Stimulated activated naive CD8-positive, alpha-beta T cell treated with anti-CD3 and anti-CD28 coated beads, Interleukin-15, Interleukin-2, amounts not matched to agents 100 ng/mL and 50 ng/mL, for 24 hours (primary cell): ENCODE results near the gene VPS41.
A peak's percentile ranks its signal among the peaks of the same experiment; 100 is the strongest.
"Not testable (repeated sequence)": the region's sequence is repeated elsewhere in the genome, so short reads cannot be mapped to it uniquely, and the experiment has no call there.

ENCODE experiments used
- H3K27ac Mint-ChIP-seq: one replicate; pipeline ENCODE4 v1.8.0; 2021; ENCODE audit warnings: mild to moderate bottlenecking, mixed read lengths
- H3K27me3 Mint-ChIP-seq: one replicate; pipeline ENCODE4 v1.8.0; 2021; ENCODE audit warnings: mixed read lengths
- H3K36me3 Mint-ChIP-seq: one replicate; pipeline ENCODE4 v1.8.0; 2021; ENCODE audit warnings: low read depth, mixed read lengths
- H3K4me1 Mint-ChIP-seq: one replicate; pipeline ENCODE4 v1.8.0; 2021; ENCODE audit warnings: low read depth, mixed read lengths
- H3K4me3 Mint-ChIP-seq: one replicate; pipeline ENCODE4 v1.8.0; 2021; ENCODE audit warnings: mild to moderate bottlenecking, mixed read lengths
- H3K9me3 Mint-ChIP-seq: one replicate; pipeline ENCODE4 v1.8.0; 2021; ENCODE audit warnings: mixed read lengths

VPS41 gene

GRCh38 chr7:38908759-38909335, at the start of gene VPS41:
Gene VPS41, minus strand, starts transcription at chr7:38909191. Its CDS starts 17 bp downstream, at chr7:38909174.
- H3K36me3 Mint-ChIP-seq, result no peaks in the 10 kb centered on the region
- no peaks in the 10 kb centered on the region for H3K27me3 Mint-ChIP-seq
- H3K4me1 Mint-ChIP-seq, result peaks cover 47% of the 10 kb centered on the region
- H3K4me3 Mint-ChIP-seq, result peak within 1 kb of the TSS; percentile 89
- H3K27ac Mint-ChIP-seq, result peak within 1 kb of the TSS; percentile 86
- no peaks in the 10 kb centered on the region for H3K9me3 Mint-ChIP-seq

DNA sequence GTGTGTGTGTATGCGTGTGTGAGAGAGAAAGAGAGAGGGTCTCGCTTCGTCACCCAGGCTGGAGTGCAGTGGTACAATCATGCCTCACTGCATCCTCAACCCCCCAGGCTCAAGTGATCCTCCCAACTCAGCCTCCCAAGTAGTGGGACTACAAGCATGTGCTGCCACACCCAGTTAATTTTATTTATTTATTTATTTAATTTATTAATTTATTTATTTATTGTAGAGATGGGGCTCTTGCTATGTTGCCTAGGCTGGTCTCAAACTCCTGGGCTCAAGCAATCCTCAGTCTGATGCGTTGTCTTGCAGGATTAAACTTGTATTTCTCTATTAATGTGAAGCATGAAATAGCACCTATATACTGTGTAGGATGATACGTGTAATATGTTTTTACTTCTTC, 46.9 kb upstream of the VPS41 start:
- H3K4me3 Mint-ChIP-seq, result no peak overlapping the region
- H3K9me3 Mint-ChIP-seq, result no peaks in the 10 kb centered on the region
- H3K27ac Mint-ChIP-seq, result no peak overlapping the region
- no peaks in the 10 kb centered on the region for H3K4me1 Mint-ChIP-seq
- peaks cover 13% of the 10 kb centered on the region for H3K27me3 Mint-ChIP-seq
- H3K36me3 Mint-ChIP-seq, result no peaks in the 10 kb centered on the region

DNA sequence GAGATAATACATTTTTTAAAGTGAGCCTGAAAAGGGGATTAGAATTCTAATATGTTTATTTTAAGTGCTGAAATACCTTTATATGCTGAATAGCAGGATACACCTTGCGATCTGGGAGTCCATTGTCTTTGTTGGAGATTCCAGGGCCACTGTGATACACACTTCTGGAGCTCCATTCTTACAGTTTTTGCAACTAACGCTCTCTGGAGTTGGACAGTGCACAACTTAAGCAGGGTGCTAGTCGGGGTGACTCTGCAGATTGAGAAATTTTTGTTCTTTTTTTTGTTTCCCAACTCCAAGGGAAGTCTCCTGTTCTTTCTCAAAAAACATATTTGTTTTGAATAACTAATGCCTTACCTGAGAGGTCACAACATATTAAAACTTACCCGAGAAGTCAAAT, 45.0 kb upstream of the VPS41 start:
- no peak overlapping the region for H3K27ac Mint-ChIP-seq
- no peaks in the 10 kb centered on the region for H3K9me3 Mint-ChIP-seq
- H3K4me3 Mint-ChIP-seq, result no peak overlapping the region
- no peaks in the 10 kb centered on the region for H3K4me1 Mint-ChIP-seq
- H3K36me3 Mint-ChIP-seq, result no peaks in the 10 kb centered on the region
- H3K27me3 Mint-ChIP-seq, result peaks cover 16% of the 10 kb centered on the region

DNA sequence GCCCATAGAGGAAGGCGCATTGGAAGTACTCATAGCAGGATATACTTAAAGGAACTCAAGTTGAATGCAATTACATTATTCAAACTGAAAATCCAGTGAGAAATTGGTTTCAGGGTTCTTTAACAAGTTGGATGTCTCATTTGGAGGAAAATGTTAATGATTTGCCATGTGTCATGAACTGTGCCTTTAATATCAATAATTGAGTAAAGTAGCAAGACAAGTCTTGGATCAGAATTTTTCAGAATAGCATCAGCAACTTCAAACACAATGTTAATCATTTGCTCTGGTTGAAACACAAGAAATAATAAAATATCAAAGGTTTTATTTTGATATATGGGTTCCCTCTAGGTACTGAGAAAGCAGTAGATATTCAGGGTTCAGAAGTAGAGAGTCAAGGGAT, 44.2 kb upstream of the VPS41 start:
- no peaks in the 10 kb centered on the region for H3K9me3 Mint-ChIP-seq
- no peaks in the 10 kb centered on the region for H3K4me1 Mint-ChIP-seq
- H3K4me3 Mint-ChIP-seq, result no peak overlapping the region
- peaks cover 16% of the 10 kb centered on the region for H3K27me3 Mint-ChIP-seq
- no peaks in the 10 kb centered on the region for H3K36me3 Mint-ChIP-seq
- no peak overlapping the region for H3K27ac Mint-ChIP-seq

DNA sequence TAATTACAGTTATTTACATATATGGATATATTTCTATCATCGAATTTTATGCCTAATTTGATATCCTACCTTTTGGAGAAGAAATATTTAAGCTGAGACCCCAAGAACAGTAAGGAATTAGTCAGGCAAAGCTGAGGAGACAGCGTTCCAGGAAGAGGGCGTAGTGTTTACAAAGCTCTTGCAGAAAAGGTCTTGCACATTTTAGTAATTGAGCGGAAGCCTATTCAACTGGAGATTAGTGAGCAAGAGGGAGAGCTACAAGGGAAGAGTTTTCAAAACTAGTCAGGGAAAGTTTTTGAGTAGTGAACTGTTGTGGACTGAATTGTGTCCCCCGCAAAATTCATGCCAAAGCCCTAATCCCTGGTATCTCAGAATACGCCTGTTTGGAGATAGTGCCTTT, 42.2 kb upstream of the VPS41 start:
- peaks cover 12% of the 10 kb centered on the region for H3K27me3 Mint-ChIP-seq
- no peak overlapping the region for H3K4me3 Mint-ChIP-seq
- H3K36me3 Mint-ChIP-seq, result no peaks in the 10 kb centered on the region
- H3K4me1 Mint-ChIP-seq, result no peaks in the 10 kb centered on the region
- no peak overlapping the region for H3K27ac Mint-ChIP-seq
- H3K9me3 Mint-ChIP-seq, result no peaks in the 10 kb centered on the region

DNA sequence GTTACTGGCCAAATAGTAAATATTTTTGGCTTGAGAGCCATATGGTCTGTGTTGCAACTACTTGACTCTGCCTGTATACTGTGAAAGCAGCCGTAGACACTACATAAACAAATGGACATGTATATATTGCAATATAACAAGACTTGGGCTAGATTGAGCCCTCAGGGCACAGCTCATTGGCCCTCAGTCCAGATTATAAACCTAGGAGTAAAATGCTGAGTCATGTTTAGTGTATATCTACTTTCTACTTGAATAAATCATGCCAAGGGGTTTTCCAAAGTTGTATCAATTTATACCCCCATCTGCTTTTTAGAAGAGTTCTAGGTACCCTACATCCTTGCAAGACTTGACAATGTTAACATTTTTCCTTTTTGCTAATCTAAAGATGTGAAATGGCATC, 41.3 kb upstream of the VPS41 start:
- no peaks in the 10 kb centered on the region for H3K9me3 Mint-ChIP-seq
- H3K27ac Mint-ChIP-seq, result no peak overlapping the region
- no peaks in the 10 kb centered on the region for H3K4me1 Mint-ChIP-seq
- H3K4me3 Mint-ChIP-seq, result no peak overlapping the region
- H3K36me3 Mint-ChIP-seq, result no peaks in the 10 kb centered on the region
- H3K27me3 Mint-ChIP-seq, result peaks cover 9% of the 10 kb centered on the region

DNA sequence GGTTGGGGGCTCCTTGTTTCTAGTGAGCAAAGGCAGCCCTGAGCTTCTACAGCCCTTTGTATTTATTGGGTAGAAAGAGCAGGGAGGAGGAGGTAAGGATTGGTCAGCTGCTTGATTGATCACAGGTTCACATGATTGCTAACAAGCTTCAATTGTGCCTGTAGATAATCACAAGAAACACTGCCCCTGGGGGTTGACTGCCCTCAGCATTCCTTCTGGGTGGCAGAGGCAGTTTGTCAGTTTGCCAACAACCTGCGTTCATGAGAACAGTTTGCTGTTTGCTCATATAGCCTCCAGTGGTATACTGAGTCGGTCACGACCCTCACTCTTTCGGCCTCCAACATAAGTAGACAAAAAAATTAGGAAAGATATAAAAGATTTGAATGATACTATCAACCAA, 38.5 kb upstream of the VPS41 start:
- H3K4me1 Mint-ChIP-seq, H3K9me3 Mint-ChIP-seq, H3K27ac Mint-ChIP-seq, H3K4me3 Mint-ChIP-seq, H3K36me3 Mint-ChIP-seq: not testable (repeated sequence)
- peaks cover 12% of the 10 kb centered on the region for H3K27me3 Mint-ChIP-seq

GRCh38 chr7:38942431-38943051, 33.5 kb upstream of the VPS41 start:
- Mint-ChIP-seq H3K27ac (no peak overlapping the region), H3K4me1 (no peaks in the 10 kb centered on the region), H3K36me3 (no peaks in the 10 kb centered on the region), H3K27me3 (peaks cover 10% of the 10 kb centered on the region), H3K9me3 (no peaks in the 10 kb centered on the region), H3K4me3 (no peak overlapping the region)

DNA sequence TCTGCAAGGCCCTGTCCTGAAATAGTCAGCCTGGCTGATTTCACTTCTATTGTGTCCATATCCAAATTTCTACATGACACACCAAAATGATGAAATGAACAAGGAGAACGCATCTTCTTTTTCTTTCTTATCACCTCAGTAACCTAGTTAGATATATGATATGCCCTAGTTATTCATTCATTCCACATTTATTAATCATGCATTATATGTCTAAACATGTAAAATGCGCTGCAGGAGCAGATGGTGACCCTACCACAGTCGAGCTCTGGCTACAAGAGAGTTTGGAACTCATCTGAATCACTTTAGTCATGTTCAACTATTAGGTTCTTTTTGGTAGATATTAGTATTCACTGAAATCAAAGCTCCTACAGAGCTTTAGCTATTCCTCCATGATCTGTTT, 31.8 kb upstream of the VPS41 start:
- Mint-ChIP-seq H3K27ac (no peak overlapping the region), H3K9me3 (no peaks in the 10 kb centered on the region), H3K27me3 (peaks cover 13% of the 10 kb centered on the region), H3K4me1 (no peaks in the 10 kb centered on the region), H3K4me3 (no peak overlapping the region), H3K36me3 (no peaks in the 10 kb centered on the region)

- H3K9me3 Mint-ChIP-seq, result no peaks in the 10 kb centered on the region
- no peak overlapping the region for H3K4me3 Mint-ChIP-seq
- H3K27ac Mint-ChIP-seq, result no peak overlapping the region
- H3K4me1 Mint-ChIP-seq, result no peaks in the 10 kb centered on the region
- no peaks in the 10 kb centered on the region for H3K36me3 Mint-ChIP-seq
- peaks cover 8% of the 10 kb centered on the region for H3K27me3 Mint-ChIP-seq
Observed at GRCh38 chr7:38938589-38938988, 29.6 kb upstream of the VPS41 start.

DNA sequence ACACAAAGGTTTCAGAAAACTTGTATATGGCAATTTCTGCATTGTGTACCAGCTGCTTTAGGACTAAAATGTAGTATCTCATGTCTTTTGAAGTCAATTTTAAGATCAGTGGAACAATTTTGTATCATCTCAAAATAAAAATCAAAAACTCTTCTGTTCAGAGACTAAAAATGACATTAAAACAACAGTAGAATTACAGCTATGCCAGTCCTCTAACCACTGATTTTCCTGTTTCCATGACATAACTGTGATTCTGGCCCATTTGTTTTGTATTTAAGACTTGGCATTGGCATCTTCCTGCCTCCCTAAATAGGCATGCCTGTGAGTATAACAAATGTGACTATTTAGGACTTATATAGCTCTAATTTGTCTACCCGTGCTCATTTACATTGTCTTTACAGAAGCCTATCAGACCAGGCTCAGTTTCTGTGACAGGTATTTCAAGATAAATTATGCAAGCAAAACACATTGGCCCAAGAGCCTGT, 29.1 kb upstream of the VPS41 start:
- H3K27me3 Mint-ChIP-seq, result peaks cover 8% of the 10 kb centered on the region
- no peaks in the 10 kb centered on the region for H3K4me1 Mint-ChIP-seq
- H3K4me3 Mint-ChIP-seq, result no peak overlapping the region
- no peaks in the 10 kb centered on the region for H3K9me3 Mint-ChIP-seq
- H3K36me3 Mint-ChIP-seq, result no peaks in the 10 kb centered on the region
- no peak overlapping the region for H3K27ac Mint-ChIP-seq

DNA sequence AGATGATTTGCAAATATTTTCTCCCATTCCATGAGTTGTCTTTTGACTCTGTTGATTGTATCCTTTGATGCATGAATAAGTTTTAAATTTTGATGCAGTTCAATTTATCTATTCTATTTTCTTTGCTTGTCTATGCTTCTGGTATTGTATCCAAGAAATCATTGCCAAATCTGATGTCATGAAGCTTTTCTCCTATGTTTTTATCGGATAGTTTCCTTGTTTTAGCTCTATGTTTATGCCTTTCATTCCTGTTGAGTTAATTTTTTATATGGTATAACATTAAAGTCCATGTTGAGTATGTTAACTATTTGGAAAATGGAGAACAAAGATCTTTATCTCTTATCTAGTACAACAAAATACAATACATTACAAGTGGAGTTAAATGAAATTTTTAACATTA, 27.6 kb upstream of the VPS41 start:
- Mint-ChIP-seq H3K36me3 (no peaks in the 10 kb centered on the region), H3K27me3 (peaks cover 3% of the 10 kb centered on the region), H3K27ac (no peak overlapping the region)

GRCh38 chr7:38934536-38934935, 25.5 kb upstream of the VPS41 start:
- Mint-ChIP-seq H3K4me1 (no peaks in the 10 kb centered on the region), H3K27me3 (peaks cover 3% of the 10 kb centered on the region), H3K36me3 (no peaks in the 10 kb centered on the region), H3K9me3 (no peaks in the 10 kb centered on the region), H3K27ac (no peak overlapping the region), H3K4me3 (no peak overlapping the region)

More for the DNA sequence above, 27.6 kb upstream of the VPS41 start:
- H3K4me3 Mint-ChIP-seq, result no peak overlapping the region
- no peaks in the 10 kb centered on the region for H3K9me3 Mint-ChIP-seq
- no peaks in the 10 kb centered on the region for H3K4me1 Mint-ChIP-seq

GRCh38 chr7:38934051-38934450, 25.1 kb upstream of the VPS41 start:
- no peaks in the 10 kb centered on the region for H3K9me3 Mint-ChIP-seq
- no peaks in the 10 kb centered on the region for H3K4me1 Mint-ChIP-seq
- H3K36me3 Mint-ChIP-seq, result no peaks in the 10 kb centered on the region
- peaks cover 3% of the 10 kb centered on the region for H3K27me3 Mint-ChIP-seq
- H3K4me3 Mint-ChIP-seq, result no peak overlapping the region
- no peak overlapping the region for H3K27ac Mint-ChIP-seq

GRCh38 chr7:38932509-38933168, 23.6 kb upstream of the VPS41 start:
- Mint-ChIP-seq H3K27ac (no peak overlapping the region), H3K27me3 (peaks cover 3% of the 10 kb centered on the region), H3K4me3 (no peak overlapping the region), H3K36me3 (no peaks in the 10 kb centered on the region), H3K4me1 (no peaks in the 10 kb centered on the region), H3K9me3 (no peaks in the 10 kb centered on the region)
